Activated T-cell treated with anti-CD3 and anti-CD28 coated beads, Interleukin-2, amount 50 U/mL, for 1 hour (primary cell): Measurements from ENCODE around the gene APCDD1.

ENCODE experiments used
- DNase-seq: peaks from one replicate; pipeline ENCODE4 v3.0.0-alpha.2; 2020

APCDD1 gene

DNA sequence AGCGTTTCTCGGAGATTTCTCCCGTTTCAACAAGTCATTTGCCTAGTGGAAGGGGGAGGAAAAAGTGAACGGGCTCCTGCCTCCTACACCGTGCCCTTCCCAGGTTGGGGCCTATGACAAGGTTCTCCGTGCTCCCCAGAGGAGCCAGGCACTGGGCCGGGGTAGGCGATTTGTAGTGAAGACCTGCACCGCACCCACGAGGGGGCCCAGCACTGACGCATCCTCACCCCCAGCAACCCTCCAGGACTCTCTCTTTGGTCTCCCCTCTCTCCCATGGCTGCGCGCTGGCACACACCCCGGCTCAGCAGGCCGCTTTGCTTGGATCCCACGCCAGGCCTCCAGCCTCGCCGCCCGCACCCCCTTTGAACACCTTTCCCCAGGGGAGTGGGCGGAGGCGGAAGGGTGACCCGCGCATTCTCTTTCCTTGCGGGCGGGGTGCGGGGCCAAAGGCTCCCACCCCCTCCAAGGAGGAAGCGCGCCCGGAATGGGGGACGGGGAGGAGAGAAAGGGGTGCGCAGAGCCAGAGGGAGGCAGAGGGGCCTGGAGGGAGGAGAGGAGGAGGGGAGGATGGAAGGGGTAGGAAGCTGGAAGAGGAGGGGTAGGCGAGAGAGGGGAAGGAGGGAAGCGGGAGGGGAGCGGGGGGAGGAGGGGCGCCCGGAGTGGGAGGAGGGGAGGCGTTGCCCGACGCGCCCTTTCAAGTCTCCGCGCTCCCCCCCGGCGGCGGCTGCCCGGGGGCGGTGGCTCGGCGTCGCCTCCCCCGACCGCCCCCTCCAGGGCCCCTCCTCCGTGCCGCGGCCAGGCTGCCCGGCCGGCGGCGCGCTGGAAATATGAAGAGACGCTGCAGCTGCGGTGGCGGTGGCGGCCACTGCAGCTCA, at the start of gene APCDD1:
Gene APCDD1 (plus strand): TSS at position 830 of the 875 bp plus-strand sequence. CDS start 347 bp downstream, outside the sequence.
- DNase-seq = no peak

GRCh38 chr18:10405014-10405493, 49.4 kb upstream of the APCDD1 start:
- DNase-seq = no peak

DNA sequence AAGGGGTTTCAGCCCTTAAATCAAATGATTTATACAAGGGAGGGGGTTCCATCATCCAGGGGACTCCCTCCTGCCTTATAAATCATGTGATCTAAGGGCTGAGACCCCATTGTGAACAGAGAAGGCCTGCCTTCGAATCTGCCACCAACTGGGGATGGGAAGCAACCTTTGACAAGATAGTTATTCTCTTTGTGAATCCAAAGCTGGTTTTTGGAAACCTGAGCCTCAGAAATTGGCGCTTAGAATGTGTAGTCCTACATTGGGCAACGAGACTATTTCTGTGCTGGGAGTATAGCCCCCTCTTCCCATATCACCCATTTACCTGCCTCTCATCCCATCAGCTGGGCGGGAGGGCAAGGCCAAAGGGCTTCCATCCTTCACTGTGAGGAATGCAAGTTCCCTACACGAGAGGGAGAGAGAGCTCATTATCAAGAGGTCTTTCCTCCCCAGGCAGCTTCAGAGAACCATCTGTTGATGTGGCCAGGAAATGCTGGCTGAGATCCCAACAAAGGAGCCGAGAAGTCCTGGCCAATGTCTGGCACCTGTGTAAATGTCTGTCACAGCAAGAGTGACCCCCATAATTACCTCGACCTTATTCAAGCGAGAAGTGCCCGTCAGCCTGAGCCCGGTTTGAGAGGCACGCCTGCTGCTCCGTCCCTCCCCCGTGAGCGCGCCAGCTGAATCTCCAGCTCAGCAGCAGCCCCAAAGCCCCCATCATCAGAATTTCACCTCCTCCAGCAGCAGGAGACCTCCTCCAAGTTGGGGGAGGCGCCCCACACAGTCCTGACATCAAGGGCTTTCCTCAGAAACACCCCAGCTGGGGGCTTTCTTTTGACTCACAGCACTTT, 48.4 kb upstream of the APCDD1 start:
- DNase-seq = no peak

DNA sequence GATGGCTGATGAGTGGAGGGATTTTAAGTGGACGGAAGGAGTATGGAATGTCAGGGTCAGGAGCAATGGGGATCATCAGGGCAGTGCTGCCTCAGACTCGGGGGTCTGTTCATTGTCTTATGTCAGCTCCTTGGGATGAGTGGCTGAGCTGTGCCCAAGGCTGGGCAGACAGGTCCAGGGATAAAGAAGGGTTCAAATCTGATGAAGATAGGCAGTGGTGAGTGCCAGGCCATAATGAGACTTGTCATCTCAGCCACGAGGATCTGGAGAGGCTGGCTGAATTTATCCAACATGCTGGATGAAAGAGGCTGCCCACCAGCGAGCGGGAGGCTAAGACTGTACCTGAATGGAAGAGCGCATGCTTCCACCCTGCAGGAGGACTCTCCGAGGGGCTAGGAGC, 46.3 kb upstream of the APCDD1 start:
- no peak for DNase-seq

GRCh38 chr18:10409041-10409440, 45.4 kb upstream of the APCDD1 start:
- no peak for DNase-seq

DNA sequence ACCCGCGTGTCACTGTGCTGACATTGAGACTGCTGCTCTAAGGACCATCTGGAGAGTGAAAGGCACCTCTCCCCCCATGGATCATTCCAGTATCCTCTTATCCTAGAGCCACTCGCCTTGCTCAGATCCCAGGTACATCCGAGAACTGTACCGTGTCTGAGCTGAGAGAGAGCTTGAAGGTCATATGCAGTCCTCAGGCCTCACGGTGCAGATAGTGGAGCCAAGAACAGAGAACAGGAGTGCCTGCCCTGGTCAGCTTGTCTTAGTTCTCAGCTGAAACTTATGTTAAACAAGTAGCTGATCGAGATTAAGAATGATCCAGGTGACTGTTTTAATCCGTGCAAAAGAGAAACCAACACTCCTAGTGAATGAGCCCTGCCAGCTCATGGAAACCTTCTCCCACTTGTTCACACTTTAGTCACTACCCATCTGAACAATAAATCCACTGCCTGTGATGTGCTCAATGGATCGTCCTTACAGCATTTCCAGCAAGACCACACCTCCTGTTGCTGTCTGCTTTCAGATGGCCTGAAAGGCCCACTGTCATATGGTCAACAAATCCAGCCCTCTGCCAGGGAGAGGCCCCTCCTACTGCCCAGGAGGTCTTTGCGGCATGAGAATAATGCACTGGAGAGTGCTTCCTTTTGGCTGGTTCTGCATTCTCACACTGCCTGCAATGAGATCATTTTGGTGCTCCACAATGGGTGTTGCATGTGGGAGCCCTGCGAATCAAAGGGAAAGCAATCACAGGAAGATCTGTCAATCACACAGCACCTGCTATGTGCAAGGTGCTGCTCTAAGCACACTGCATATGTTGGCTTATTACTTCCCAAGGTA, 43.7 kb upstream of the APCDD1 start:
- DNase-seq = no peak

GRCh38 chr18:10412933-10413332, 41.5 kb upstream of the APCDD1 start:
- no peak for DNase-seq

GRCh38 chr18:10413722-10414121, 40.7 kb upstream of the APCDD1 start:
- DNase-seq = no peak

GRCh38 chr18:10414293-10414842, 40.1 kb upstream of the APCDD1 start:
- no peak for DNase-seq

- DNase-seq = no peak
Observed at GRCh38 chr18:10416065-10416464, 38.4 kb upstream of the APCDD1 start.

GRCh38 chr18:10417191-10417590, 37.2 kb upstream of the APCDD1 start:
- DNase-seq = no peak

DNA sequence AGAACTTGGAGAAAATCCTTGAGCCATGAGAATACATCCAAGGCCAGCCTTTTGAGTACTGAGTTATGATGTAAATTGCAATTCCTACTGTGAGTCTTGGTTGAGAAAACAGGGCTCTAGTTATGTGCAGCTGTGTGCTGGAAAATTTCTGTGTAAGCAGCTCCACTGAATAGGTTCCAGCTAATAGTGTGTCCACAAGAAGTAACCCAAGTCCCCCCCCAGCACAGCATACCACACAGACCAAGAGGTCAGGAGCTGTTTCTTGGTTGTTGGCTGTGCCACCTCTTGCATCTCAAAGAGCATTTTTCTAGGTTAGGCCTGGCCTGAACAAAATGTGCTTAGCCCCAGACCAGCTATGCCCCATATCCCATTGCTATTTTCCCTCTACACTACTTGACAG, 36.8 kb upstream of the APCDD1 start:
- no peak for DNase-seq

- no peak for DNase-seq
Observed at GRCh38 chr18:10418836-10419235, 35.6 kb upstream of the APCDD1 start.

GRCh38 chr18:10419420-10420103, 34.9 kb upstream of the APCDD1 start:
- no peak for DNase-seq

DNA sequence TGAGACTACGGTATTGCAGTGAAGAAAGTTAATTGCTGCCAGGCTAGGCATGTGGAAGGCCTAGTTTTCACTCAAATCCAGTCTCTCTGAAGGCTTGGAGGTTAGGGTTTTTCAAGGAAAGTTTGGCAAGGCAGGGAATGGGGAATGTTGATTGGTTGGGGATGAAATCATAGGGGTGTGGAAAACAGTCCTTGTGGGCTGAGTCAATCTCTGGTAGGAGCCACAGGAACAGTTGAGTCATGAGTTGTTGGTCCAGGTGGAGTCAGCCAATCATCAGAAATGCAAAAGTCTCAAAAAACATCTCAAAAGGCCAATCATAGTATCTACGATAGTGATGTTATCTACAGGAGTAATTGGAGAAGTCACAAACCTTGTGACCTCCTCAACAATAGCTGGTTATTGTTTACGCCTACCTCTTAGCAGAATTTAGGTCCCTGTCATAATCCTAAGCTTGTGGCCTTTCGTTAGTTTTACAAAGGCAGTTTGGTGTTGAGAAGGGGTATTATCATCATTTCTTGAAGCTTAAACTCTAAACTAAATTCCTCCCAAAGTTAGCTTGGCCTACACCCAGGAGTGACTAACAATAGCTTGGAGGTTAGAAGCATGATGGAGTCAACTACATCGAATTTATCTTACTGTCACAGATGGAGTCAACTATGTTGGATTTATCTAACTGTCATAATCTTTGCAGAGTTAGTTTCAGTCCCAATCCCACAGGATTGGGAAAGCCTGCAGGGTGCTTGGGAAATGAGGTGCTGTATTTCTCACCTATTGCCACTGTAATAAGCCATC, 33.7 kb upstream of the APCDD1 start:
- no peak for DNase-seq

- no peak for DNase-seq
Observed at GRCh38 chr18:10421859-10422258, 32.6 kb upstream of the APCDD1 start.

DNA sequence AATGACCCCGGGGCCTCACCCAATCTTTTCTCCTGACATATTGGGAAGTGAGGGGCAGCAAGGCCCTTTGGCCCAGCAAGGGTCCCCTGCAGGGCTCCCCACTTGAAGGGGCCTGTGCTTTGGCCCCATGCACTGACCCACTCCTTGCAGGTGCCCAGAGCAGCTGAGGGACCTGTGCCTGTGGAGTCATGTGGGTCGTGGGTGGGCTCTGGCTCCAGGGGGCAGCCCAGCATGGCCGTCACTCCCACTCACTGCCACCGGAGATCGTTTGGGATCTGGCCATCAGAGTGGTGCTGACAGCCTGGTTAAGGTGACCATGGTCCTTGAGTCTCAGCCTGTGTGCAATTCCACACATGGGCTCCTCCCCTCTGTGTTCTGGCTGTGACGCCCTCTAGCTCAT, 31.7 kb upstream of the APCDD1 start:
- no peak for DNase-seq

DNA sequence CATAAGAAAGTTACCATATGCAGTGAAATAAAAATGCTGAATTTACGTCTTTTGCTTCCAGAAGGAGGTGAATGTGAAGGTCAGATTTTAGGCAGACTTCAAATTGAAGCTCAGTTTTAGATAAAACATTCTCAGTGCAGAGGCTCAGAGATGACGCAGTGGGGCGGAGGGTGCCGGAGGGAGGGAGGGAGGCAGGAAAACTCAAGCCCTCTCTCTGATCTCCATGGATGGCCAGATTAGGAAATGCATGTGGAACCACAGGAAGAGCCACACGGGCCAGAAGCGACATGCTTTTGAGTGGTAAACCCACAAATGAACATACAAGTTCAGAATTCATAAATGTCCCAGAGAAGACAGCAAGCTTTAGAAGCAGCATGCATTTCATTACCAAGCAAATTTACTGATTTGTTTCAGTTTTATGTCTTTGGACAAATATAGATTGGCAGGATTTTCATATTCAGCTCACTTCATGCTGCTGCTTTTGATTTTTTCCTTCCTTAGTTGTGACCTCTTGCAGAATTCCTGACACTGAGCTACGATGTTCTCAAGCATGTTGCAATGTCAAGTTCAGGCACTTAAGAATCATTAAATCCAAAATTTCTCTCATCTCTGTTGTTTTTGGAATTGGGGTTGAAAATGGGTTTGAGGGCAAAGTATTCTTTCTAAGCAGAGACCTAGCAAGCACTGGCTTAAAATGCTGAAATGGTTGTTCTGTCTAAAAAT, 29.7 kb upstream of the APCDD1 start:
- no peak for DNase-seq

GRCh38 chr18:10430677-10431076, 23.8 kb upstream of the APCDD1 start:
- DNase-seq = no peak

GRCh38 chr18:10431680-10432079, 22.8 kb upstream of the APCDD1 start:
- DNase-seq = no peak
